Stomach (tissue), 4 donors: Measurements from ENCODE around the gene HNMT.

ENCODE experiments used
- EP300 ChIP-seq: sonication (generic); formaldehyde crosslinking; IDR thresholded peaks from one replicate; pipeline ENCODE4 v1.6.1; 2017; ENCODE audit warnings: antibody characterized with exemption
- POLR2A ChIP-seq, 4 donors: fragments of 450-650 bp; IDR thresholded peaks; one replicate each; pipeline ENCODE4 v1.6.1; 2016; ENCODE audit warnings: antibody characterized with exemption in 4 of 4, control low read depth in 2 of 4, mild to moderate bottlenecking in 1 of 4, moderate library complexity in 1 of 4
- POLR2AphosphoS5 ChIP-seq, 3 donors: sonication (generic); formaldehyde crosslinking; IDR thresholded peaks; one replicate each; pipeline ENCODE4 v1.6.1; 2016; ENCODE audit warnings: antibody characterized with exemption in 3 of 3
- TF ChIP-seq, protein P1 (sequence below), 7 experiments: fragments of 450-650 bp in 4 of 7; fragments of 200-600 bp in 3 of 7; sonication (generic) in 3 of 7; IDR thresholded peaks; one replicate each; pipeline ENCODE4 v1.5.1; 2016 to 2019; ENCODE audit warnings: antibody characterized with exemption in 7 of 7, control low read depth in 2 of 7, mild to moderate bottlenecking in 1 of 7

DNA sequence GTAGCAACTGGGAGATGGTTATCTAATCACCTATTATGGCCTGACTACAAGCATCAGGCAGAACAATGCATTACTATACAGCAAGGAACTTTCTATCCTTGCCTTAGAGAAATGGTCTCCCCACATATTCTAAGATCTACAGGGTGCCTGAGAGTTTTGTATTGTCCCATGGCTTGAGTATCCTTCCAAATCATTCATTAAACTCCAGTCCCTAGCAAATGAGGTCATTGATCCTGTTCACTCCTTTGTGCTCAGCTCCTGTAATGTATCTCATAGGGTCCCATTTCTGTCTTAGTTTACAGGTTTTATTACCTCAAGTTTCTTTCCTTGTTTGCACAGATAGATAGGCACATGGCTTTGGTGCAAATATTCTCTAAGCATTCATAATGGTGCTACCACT is 9.0 kb downstream of the HNMT start:
- TF ChIP-seq, protein P1, sequence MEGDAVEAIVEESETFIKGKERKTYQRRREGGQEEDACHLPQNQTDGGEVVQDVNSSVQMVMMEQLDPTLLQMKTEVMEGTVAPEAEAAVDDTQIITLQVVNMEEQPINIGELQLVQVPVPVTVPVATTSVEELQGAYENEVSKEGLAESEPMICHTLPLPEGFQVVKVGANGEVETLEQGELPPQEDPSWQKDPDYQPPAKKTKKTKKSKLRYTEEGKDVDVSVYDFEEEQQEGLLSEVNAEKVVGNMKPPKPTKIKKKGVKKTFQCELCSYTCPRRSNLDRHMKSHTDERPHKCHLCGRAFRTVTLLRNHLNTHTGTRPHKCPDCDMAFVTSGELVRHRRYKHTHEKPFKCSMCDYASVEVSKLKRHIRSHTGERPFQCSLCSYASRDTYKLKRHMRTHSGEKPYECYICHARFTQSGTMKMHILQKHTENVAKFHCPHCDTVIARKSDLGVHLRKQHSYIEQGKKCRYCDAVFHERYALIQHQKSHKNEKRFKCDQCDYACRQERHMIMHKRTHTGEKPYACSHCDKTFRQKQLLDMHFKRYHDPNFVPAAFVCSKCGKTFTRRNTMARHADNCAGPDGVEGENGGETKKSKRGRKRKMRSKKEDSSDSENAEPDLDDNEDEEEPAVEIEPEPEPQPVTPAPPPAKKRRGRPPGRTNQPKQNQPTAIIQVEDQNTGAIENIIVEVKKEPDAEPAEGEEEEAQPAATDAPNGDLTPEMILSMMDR (IDR thresholded peaks at IDR 0.05), result no peak
- TF ChIP-seq POLR2A (IDR thresholded peaks at IDR 0.05) (no peak), POLR2AphosphoS5 (IDR thresholded peaks at IDR 0.05) (no peak), EP300 (no peak)
